NK-92 (cell line): Measurements from ENCODE around the gene TIMP3.

Experiments used
- DNase-seq: peaks from one replicate; lab custom pipeline; 2025; ENCODE audit not compliant: unreplicated experiment; lab: John Stamatoyannopoulos, UW

TIMP3 gene

GRCh38 chr22:32877196-32877595, 75.7 kb downstream of the TIMP3 start:
- no peak for DNase-seq

- no peak for DNase-seq
These were observed 78.0 kb downstream of the TIMP3 start for GRCh38 chr22:32879550-32879949.

GRCh38 chr22:32880061-32880460, 78.6 kb downstream of the TIMP3 start:
- DNase-seq, result no peak

- DNase-seq, result no peak
These were observed 79.0 kb downstream of the TIMP3 start for GRCh38 chr22:32880505-32880892.

- no peak for DNase-seq
These were observed 79.5 kb downstream of the TIMP3 start for GRCh38 chr22:32880893-32881596.

- no peak for DNase-seq
These were observed 80.9 kb downstream of the TIMP3 start for GRCh38 chr22:32882360-32882755.

- no peak for DNase-seq
These were observed 81.4 kb downstream of the TIMP3 start for GRCh38 chr22:32882774-32883530.

- no peak for DNase-seq
These were observed 85.9 kb downstream of the TIMP3 start for GRCh38 chr22:32887324-32887980.

- no peak for DNase-seq
These were observed 87.5 kb downstream of the TIMP3 start for GRCh38 chr22:32888976-32889375.

GRCh38 chr22:32896891-32897290, 95.4 kb downstream of the TIMP3 start:
- no peak for DNase-seq

- DNase-seq, result no peak
These were observed 95.9 kb downstream of the TIMP3 start for GRCh38 chr22:32897400-32897799.

GRCh38 chr22:32900886-32901635, 99.6 kb downstream of the TIMP3 start:
- DNase-seq, result no peak

GRCh38 chr22:32901925-32902324, 100.4 kb downstream of the TIMP3 start:
- DNase-seq, result no peak

GRCh38 chr22:32903507-32903906, 102.0 kb downstream of the TIMP3 start:
- DNase-seq, result no peak

- no peak for DNase-seq
These were observed 102.5 kb downstream of the TIMP3 start for GRCh38 chr22:32904044-32904443.

- DNase-seq, result no peak
These were observed 103.9 kb downstream of the TIMP3 start for GRCh38 chr22:32905400-32905799.

- DNase-seq, result no peak
These were observed 108.3 kb downstream of the TIMP3 start for GRCh38 chr22:32909581-32910428.

- DNase-seq, result no peak
These were observed 108.9 kb downstream of the TIMP3 start for GRCh38 chr22:32910429-32910772.

GRCh38 chr22:32911503-32911902, 110.0 kb downstream of the TIMP3 start:
- DNase-seq, result no peak
